Fibroblast of lung (primary cell): ENCODE measurements around the gene AKR1A1.

ENCODE experiments used
- EZH2 ChIP-seq: IDR thresholded peaks from 2 replicates; pipeline ENCODE4 v1.5.1; 2012; ENCODE audit warnings: low read length, control low read depth, mild to moderate bottlenecking; ENCODE audit errors: missing control alignments
- TF ChIP-seq, protein P1 (sequence below), 2 donors: IDR thresholded peaks in 1 of 2; conservative IDR thresholded peaks in 1 of 2; 1 replicate in 1 of 2; 2 replicates in 1 of 2; pipeline ENCODE4 v1.5.1; 2011 to 2012; ENCODE audit warnings: low read length in 2 of 2, control low read depth in 1 of 2, inconsistent platforms in 1 of 2, low read depth in 1 of 2, mild to moderate bottlenecking in 1 of 2

DNA sequence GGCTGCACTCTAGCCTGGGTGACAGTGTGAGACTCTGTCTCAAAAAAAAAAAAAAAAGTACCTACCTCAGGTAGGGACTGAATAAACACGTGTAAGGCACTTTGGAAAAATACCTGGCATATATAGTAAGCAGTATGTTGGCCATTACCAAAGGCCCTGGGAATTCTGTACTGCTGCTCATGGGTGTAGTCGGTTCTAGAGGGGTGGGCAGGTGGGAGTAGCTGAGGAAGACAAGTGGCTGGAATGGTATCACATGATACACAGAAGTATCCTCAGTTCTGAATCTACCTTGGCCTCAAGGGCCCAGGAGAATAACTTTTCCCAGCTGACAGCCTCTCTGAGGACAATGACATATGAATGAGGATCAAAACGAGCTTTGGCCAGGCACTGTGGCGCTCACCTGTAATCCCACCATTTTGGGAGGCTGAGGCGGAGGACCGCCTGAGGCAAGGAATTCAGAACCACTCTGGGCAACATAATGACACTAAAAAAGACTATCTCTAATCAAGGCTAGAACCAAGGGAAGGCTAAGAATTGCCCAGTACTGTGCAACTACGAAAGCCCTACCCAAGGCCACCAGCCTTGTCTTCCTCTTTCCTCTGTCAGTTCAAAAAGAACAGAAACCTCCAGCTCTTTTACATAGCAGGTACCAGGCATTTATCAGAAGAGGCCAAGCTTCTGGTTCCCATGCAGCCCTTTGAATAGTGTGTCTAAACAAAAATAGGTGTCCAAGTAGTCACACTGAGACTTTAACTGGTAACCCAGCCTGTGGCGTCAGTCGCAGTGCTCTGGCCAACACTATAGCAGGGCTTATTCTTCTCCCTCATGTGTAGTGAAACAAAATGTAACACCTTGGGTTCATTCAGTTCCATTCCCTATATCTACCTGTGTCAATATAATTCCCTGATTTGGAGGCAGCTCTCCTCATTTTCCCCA is 40.3 kb upstream of the AKR1A1 start:
- TF ChIP-seq, protein P1, sequence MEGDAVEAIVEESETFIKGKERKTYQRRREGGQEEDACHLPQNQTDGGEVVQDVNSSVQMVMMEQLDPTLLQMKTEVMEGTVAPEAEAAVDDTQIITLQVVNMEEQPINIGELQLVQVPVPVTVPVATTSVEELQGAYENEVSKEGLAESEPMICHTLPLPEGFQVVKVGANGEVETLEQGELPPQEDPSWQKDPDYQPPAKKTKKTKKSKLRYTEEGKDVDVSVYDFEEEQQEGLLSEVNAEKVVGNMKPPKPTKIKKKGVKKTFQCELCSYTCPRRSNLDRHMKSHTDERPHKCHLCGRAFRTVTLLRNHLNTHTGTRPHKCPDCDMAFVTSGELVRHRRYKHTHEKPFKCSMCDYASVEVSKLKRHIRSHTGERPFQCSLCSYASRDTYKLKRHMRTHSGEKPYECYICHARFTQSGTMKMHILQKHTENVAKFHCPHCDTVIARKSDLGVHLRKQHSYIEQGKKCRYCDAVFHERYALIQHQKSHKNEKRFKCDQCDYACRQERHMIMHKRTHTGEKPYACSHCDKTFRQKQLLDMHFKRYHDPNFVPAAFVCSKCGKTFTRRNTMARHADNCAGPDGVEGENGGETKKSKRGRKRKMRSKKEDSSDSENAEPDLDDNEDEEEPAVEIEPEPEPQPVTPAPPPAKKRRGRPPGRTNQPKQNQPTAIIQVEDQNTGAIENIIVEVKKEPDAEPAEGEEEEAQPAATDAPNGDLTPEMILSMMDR (conservative IDR thresholded peaks at IDR 0.05 in 1 of 2, IDR thresholded peaks at IDR 0.05 in 1 of 2; ENCODE audit: low read depth in 1 of 2, low read length in 2 of 2): no peak
- no peak for TF ChIP-seq EZH2
